Transverse colon (tissue), 4 donors: ENCODE measurements around the gene PMVK.

Experiments
- EP300 ChIP-seq: sonication (generic); formaldehyde crosslinking; IDR thresholded peaks from one replicate; pipeline ENCODE4 v1.6.1; 2017; ENCODE audit warnings: antibody characterized with exemption, low read depth
- POLR2A ChIP-seq: fragments of 450-650 bp; IDR thresholded peaks from one replicate; pipeline ENCODE4 v1.6.1; 2016; ENCODE audit warnings: antibody characterized with exemption, mild to moderate bottlenecking, moderate library complexity
- POLR2AphosphoS5 ChIP-seq, 3 donors: sonication (generic); formaldehyde crosslinking; IDR thresholded peaks; one replicate each; pipeline ENCODE4 v1.6.1; 2016; ENCODE audit warnings: antibody characterized with exemption in 3 of 3
- TF ChIP-seq, protein P1 (sequence below), 5 experiments: fragments of 200-600 bp in 3 of 5; fragments of 450-650 bp in 2 of 5; sonication (generic) in 3 of 5; IDR thresholded peaks; 1 replicate in 2 of 5; 2 replicates in 3 of 5; pipeline ENCODE4 v1.5.1; 2016 to 2017; ENCODE audit warnings: antibody characterized with exemption in 5 of 5, inconsistent platforms in 3 of 5, mild to moderate bottlenecking in 2 of 5, moderate library complexity in 1 of 5

GRCh38 chr1:154908937-154909336 is 27.6 kb downstream of the PMVK start:
- TF ChIP-seq POLR2A, result no peak
- TF ChIP-seq, protein P1, sequence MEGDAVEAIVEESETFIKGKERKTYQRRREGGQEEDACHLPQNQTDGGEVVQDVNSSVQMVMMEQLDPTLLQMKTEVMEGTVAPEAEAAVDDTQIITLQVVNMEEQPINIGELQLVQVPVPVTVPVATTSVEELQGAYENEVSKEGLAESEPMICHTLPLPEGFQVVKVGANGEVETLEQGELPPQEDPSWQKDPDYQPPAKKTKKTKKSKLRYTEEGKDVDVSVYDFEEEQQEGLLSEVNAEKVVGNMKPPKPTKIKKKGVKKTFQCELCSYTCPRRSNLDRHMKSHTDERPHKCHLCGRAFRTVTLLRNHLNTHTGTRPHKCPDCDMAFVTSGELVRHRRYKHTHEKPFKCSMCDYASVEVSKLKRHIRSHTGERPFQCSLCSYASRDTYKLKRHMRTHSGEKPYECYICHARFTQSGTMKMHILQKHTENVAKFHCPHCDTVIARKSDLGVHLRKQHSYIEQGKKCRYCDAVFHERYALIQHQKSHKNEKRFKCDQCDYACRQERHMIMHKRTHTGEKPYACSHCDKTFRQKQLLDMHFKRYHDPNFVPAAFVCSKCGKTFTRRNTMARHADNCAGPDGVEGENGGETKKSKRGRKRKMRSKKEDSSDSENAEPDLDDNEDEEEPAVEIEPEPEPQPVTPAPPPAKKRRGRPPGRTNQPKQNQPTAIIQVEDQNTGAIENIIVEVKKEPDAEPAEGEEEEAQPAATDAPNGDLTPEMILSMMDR (IDR thresholded peaks at IDR 0.05), result no peak
- no peak for TF ChIP-seq POLR2AphosphoS5 (IDR thresholded peaks at IDR 0.05)
- no peak for TF ChIP-seq EP300
